ENCODE data around the gene GCLC. TPM values are rescaled to one million over a fixed set of nuclear protein-coding genes. Genes with fewer than 3 reads are reported as not detected.
A peak's percentile ranks its signal among the peaks of the same experiment; 100 is the strongest.

GCLC gene
- total and polyA plus RNA-seq, 2 donors = 17.1 to 17.4 TPM

DNA sequence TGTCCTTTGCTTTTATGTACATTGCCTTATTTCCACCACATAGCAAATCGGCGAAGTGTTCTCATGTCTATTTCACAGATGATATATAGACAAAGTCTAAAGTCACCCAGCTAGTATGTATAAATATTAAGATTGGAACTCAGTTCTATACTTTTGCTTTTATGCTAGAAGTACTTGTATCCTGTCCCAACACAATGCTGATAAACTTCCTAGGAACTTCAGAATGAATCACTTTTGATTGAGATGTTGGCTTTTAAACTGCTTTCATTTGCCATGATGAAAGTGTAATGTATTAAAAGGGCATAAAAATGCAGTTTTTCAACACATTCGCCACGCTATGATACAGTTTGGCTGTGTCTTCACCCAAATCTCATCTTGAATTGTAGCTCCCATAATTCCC lies 50.8 kb downstream of the GCLC start:
- H3K4me1 ChIP-seq (ENCODE audit: control insufficient read depth in 2 of 2, insufficient read depth in 2 of 2, low read length in 2 of 2) = no peaks in the 10 kb centered on the region
- 99% methylated on average over 4 of the region's 4 CpGs for WGBS
- no peak for DNase-seq (ENCODE audit: low read depth in 6 of 9, low spot score in 9 of 9)
- no peaks in the 10 kb centered on the region for H3K9me3 ChIP-seq (ENCODE audit: control insufficient read depth in 2 of 2, insufficient read depth in 1 of 2, low read length in 1 of 2)
- H3K4me3 ChIP-seq (ENCODE audit: low read length in 2 of 2) = no peak overlapping the region
- no peaks in the 10 kb centered on the region for H3K36me3 ChIP-seq (ENCODE audit: control insufficient read depth in 2 of 2, insufficient read depth in 2 of 2, low read length in 1 of 2)
- no peak overlapping the region for H3K27ac ChIP-seq (ENCODE audit: low read depth in 1 of 2, low read length in 1 of 2)
- no peaks in the 10 kb centered on the region for H3K27me3 ChIP-seq (ENCODE audit: control insufficient read depth in 2 of 2, insufficient read depth in 1 of 2, low read length in 1 of 2)

DNA sequence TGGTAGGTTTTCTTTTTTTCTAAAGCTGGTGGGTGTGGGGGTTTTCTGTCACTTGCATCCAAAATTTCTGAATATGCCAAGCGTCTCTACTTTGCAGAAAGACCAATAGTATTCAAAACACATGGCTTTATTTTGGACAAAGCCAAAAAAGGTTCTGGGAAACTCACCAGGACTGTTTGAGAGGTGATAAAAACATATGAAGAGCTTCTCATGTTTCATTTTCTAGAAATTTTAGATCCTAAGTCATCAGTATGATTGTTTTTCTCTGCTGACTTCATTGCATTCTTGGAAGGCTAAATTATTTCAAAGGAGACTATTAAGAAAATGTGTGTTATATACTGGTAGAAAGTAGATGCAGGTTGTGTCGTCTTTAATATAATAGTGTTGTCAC lies 51.3 kb downstream of the GCLC start:
- no peak for DNase-seq (ENCODE audit: low read depth in 6 of 9, low spot score in 9 of 9)
- H3K4me3 ChIP-seq (ENCODE audit: low read length in 2 of 2) = no peak overlapping the region
- H3K27ac ChIP-seq (ENCODE audit: low read depth in 1 of 2, low read length in 1 of 2) = no peak overlapping the region
- WGBS = 90% methylated on average over 2 of the region's 2 CpGs
- no peaks in the 10 kb centered on the region for H3K9me3 ChIP-seq (ENCODE audit: control insufficient read depth in 2 of 2, insufficient read depth in 1 of 2, low read length in 1 of 2)
- no peaks in the 10 kb centered on the region for H3K27me3 ChIP-seq (ENCODE audit: control insufficient read depth in 2 of 2, insufficient read depth in 1 of 2, low read length in 1 of 2)
- no peaks in the 10 kb centered on the region for H3K36me3 ChIP-seq (ENCODE audit: control insufficient read depth in 2 of 2, insufficient read depth in 2 of 2, low read length in 1 of 2)
- no peaks in the 10 kb centered on the region for H3K4me1 ChIP-seq (ENCODE audit: control insufficient read depth in 2 of 2, insufficient read depth in 2 of 2, low read length in 2 of 2)

DNA sequence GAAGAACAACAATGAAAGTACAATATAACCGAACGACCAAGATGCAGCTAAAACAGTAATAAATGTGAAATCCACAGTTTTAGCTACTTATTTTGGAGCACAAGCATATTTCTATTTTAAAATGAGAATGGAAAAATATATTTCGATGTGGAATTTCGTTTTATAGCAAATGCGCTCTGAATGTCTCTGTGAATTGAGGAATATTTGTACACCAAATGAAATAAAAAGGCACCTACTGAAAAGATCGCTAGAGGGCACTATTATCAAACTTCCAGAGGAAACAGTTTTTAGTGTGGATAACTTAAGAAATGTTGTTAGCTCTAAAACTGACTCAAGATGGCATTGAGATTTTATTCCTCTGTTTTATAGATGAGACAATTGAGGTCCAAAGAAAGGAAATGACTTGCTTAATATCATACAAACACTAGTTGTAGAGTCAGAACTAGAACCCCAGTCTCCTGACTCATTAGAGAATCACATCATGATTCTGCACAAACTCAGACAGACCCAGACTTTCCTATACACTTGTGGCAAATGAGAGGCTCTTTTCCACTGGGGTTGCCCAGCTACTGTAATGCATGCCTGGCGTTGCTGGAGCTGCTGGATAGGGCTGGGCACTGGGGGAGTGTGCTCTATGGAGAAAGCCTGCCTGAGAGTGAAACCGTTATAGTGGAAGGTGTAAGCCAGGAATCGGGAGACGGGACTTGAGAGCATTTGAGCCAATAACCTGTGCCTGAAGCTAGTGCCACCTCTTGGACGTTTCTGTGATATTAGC lies 51.9 kb downstream of the GCLC start:
- 37% methylated on average over 11 of the region's 11 CpGs for WGBS
- H3K27me3 ChIP-seq (ENCODE audit: control insufficient read depth in 2 of 2, insufficient read depth in 1 of 2, low read length in 1 of 2) = no peaks in the 10 kb centered on the region
- H3K9me3 ChIP-seq (ENCODE audit: control insufficient read depth in 2 of 2, insufficient read depth in 1 of 2, low read length in 1 of 2) = no peaks in the 10 kb centered on the region
- H3K4me1 ChIP-seq (ENCODE audit: control insufficient read depth in 2 of 2, insufficient read depth in 2 of 2, low read length in 2 of 2) = no peaks in the 10 kb centered on the region
- H3K27ac ChIP-seq (ENCODE audit: low read depth in 1 of 2, low read length in 1 of 2) = no peak overlapping the region
- H3K4me3 ChIP-seq (ENCODE audit: low read length in 2 of 2) = no peak overlapping the region
- no peaks in the 10 kb centered on the region for H3K36me3 ChIP-seq (ENCODE audit: control insufficient read depth in 2 of 2, insufficient read depth in 2 of 2, low read length in 1 of 2)
- peak in 6 of 9 donors; percentile 18 to 76 (median 46) for DNase-seq (ENCODE audit: low read depth in 6 of 9, low spot score in 9 of 9)

DNA sequence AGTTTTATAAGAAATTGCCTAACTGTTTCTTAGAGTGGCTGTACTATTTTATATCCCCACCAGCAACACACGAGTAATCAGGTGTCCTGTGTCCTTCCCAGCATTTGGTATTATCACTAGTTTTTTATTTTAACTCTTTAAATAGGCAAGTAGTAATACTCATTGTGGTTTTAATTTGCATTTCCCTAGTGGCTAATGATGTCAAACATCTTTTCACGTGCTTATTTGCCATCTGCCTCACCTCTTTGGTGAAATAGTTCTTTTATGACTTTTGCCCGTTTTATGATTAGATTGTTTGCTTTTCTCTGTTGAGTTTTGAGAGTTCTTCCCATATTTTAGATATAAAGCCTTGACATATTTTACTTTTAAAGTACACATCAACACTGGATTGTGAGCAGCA lies 57.8 kb downstream of the GCLC start:
- WGBS = 76% methylated on average over 3 of the region's 3 CpGs
- H3K9me3 ChIP-seq (ENCODE audit: control insufficient read depth in 2 of 2, insufficient read depth in 1 of 2, low read length in 1 of 2) = no peaks in the 10 kb centered on the region
- H3K27me3 ChIP-seq (ENCODE audit: control insufficient read depth in 2 of 2, insufficient read depth in 1 of 2, low read length in 1 of 2) = no peaks in the 10 kb centered on the region
- peaks cover 5 to 18% of the 10 kb centered on the region in 2 donors for H3K4me1 ChIP-seq (ENCODE audit: control insufficient read depth in 2 of 2, insufficient read depth in 2 of 2, low read length in 2 of 2)
- no peak overlapping the region for H3K27ac ChIP-seq (ENCODE audit: low read depth in 1 of 2, low read length in 1 of 2)
- no peak overlapping the region for H3K4me3 ChIP-seq (ENCODE audit: low read length in 2 of 2)
- no peaks in the 10 kb centered on the region for H3K36me3 ChIP-seq (ENCODE audit: control insufficient read depth in 2 of 2, insufficient read depth in 2 of 2, low read length in 1 of 2)
- no peak for DNase-seq (ENCODE audit: low read depth in 6 of 9, low spot score in 9 of 9)

DNA sequence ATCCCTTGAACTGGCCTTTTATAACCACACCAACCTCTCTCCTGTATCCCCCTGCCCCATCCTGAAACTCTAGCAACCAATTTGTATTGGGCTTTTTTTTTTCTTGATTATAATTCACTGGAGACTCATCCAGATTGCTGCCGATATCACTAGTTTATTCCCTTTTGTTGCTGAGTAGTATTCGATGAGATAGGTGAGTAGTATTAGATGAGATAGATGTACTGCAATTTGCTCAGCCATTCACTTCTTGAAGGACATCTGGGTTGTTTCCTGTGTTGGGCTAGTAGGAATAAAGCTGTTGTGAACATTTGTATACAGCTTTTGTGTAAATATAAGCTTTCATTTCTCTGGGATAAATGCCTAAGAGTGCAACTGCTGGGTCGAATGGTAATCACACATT lies 58.2 kb downstream of the GCLC start:
- no peak overlapping the region for H3K27ac ChIP-seq (ENCODE audit: low read depth in 1 of 2, low read length in 1 of 2)
- 94% methylated on average over 3 of the region's 3 CpGs for WGBS
- H3K36me3 ChIP-seq (ENCODE audit: control insufficient read depth in 2 of 2, insufficient read depth in 2 of 2, low read length in 1 of 2) = no peaks in the 10 kb centered on the region

DNA sequence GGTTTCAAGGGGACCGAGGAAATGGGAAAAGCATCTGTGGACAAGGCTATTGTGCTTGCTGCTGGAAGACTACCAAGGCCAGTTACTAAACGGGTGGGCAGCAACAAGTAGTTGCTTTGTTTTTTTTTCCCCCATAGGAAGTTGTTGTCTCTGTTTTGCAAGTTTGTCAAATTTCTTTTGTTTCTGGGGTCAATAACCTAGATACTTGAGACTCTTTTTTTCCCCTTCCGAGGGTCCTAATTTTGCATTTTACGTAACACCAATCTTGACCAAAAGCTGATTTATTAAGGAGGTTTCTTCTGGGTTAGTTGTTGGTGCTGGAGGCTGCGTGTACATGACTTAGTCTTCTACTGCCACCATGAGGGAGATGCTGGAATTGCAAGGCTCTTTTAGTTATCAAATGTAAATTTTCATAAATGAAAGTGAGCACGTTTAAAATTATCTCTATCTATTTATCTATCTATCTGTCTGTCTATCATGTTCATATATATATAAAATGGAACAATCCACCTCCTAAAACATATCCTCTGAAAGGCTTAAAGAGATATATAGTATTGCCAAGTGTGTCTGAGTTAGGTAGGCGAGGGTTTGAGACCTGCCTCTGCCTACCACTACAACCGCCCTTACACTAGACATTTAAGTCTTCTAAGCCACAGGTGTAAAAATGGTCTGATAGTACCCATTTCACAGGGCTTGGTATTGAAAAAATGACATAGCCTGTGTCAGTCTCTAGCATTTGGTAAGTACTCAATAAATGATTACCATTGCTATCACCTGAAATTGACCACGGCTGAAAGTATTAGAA lies 60.2 kb downstream of the GCLC start:
- WGBS = 47% methylated on average over 9 of the region's 9 CpGs
- no peaks in the 10 kb centered on the region for H3K27me3 ChIP-seq (ENCODE audit: control insufficient read depth in 2 of 2, insufficient read depth in 1 of 2, low read length in 1 of 2)
- H3K4me3 ChIP-seq (ENCODE audit: low read length in 2 of 2) = no peak overlapping the region
- H3K36me3 ChIP-seq (ENCODE audit: control insufficient read depth in 2 of 2, insufficient read depth in 2 of 2, low read length in 1 of 2) = no peaks in the 10 kb centered on the region
- no peaks in the 10 kb centered on the region for H3K9me3 ChIP-seq (ENCODE audit: control insufficient read depth in 2 of 2, insufficient read depth in 1 of 2, low read length in 1 of 2)
- peak in 7 of 9 donors; percentile 63 to 85 (median 73) for DNase-seq (ENCODE audit: low read depth in 6 of 9, low spot score in 9 of 9)
- no peak overlapping the region for H3K27ac ChIP-seq (ENCODE audit: low read depth in 1 of 2, low read length in 1 of 2)
- peaks cover 5 to 18% of the 10 kb centered on the region in 2 donors for H3K4me1 ChIP-seq (ENCODE audit: control insufficient read depth in 2 of 2, insufficient read depth in 2 of 2, low read length in 2 of 2)

More for the DNA sequence above, 58.2 kb downstream of the GCLC start:
- Histone ChIP-seq H3K4me3 (ENCODE audit: low read length in 2 of 2) (no peak overlapping the region), H3K9me3 (ENCODE audit: control insufficient read depth in 2 of 2, insufficient read depth in 1 of 2, low read length in 1 of 2) (no peaks in the 10 kb centered on the region), H3K27me3 (ENCODE audit: control insufficient read depth in 2 of 2, insufficient read depth in 1 of 2, low read length in 1 of 2) (no peaks in the 10 kb centered on the region), H3K4me1 (ENCODE audit: control insufficient read depth in 2 of 2, insufficient read depth in 2 of 2, low read length in 2 of 2) (peaks cover 5 to 18% of the 10 kb centered on the region in 2 donors)
- DNase-seq (ENCODE audit: low read depth in 6 of 9, low spot score in 9 of 9) = no peak

DNA sequence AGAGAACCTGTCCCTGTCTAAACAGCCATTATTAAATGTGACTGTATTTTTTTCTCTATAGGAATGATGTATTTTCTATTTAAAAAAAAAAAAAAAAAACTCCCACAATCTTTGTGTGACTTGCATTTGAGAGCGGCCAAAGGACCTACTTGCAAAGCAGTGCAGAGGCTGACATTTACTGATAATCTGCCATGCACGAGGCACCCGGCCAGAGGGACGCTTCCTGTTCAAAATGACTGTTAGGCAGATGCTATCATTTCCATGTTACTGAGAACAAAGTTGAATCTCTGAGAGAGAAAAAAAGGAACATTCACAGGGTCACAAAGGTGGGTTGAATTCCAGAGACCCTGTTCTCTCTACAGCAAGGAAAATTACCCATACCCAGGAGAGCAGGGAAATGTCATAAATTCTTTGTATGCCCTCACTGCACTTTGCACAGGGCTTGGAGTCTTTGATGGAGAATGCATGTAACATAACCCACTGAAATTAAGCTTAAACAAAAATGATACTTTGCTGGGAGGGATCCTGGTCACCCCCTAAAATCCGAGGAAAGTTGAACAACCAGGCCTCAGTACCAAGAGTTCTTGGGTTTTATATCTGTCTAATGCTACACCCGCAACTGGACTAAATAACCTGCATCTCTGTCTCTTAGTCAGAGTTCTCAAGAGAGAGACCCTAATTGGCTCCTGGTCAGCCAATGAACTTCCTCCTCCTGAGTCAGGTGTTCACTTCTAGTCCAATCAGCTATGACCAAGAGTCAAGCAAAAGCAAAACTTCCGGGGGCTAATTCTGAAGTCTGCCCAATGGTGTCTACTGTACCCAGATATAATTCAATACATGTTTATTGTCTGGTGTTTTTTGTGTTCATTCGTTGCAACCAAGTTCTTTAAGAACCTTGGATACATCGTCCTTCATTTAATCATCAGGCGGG lies 61.2 kb downstream of the GCLC start:
- peak in 2 of 9 donors; percentile 44 to 61 for DNase-seq (ENCODE audit: low read depth in 6 of 9, low spot score in 9 of 9)
- 62% methylated on average over 10 of the region's 10 CpGs for WGBS
- H3K9me3 ChIP-seq (ENCODE audit: control insufficient read depth in 2 of 2, insufficient read depth in 1 of 2, low read length in 1 of 2) = no peaks in the 10 kb centered on the region
- H3K4me1 ChIP-seq (ENCODE audit: control insufficient read depth in 2 of 2, insufficient read depth in 2 of 2, low read length in 2 of 2) = peaks cover 5 to 18% of the 10 kb centered on the region in 2 donors
- H3K27ac ChIP-seq (ENCODE audit: low read depth in 1 of 2, low read length in 1 of 2) = no peak overlapping the region
- no peaks in the 10 kb centered on the region for H3K36me3 ChIP-seq (ENCODE audit: control insufficient read depth in 2 of 2, insufficient read depth in 2 of 2, low read length in 1 of 2)
- H3K27me3 ChIP-seq (ENCODE audit: control insufficient read depth in 2 of 2, insufficient read depth in 1 of 2, low read length in 1 of 2) = no peaks in the 10 kb centered on the region
- no peak overlapping the region for H3K4me3 ChIP-seq (ENCODE audit: low read length in 2 of 2)

DNA sequence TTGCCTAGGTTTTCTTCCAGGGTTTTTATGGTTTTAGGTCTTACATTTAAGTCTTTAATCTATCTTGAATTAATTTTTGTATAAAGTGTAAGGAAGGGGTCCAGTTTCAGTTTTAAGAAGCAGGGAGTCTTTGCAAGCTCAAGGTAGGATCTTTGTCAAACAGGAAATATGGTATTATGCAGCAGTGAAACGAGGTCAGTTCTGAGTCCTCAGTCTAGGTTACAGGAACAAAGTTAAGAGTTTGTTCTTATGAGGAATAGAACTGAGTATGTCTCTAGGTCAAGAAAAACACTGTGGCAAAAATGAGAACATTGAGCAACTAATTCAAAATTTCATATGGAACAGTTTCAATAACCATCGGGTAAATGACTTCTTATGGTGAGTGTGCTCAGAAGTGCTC lies 63.6 kb downstream of the GCLC start:
- H3K4me1 ChIP-seq (ENCODE audit: control insufficient read depth in 2 of 2, insufficient read depth in 2 of 2, low read length in 2 of 2) = peaks cover 5 to 18% of the 10 kb centered on the region in 2 donors
- DNase-seq (ENCODE audit: low read depth in 6 of 9, low spot score in 9 of 9) = peak in 1 of 9 donors; percentile 52
- WGBS = 55% methylated on average over 2 of the region's 2 CpGs

More for the DNA sequence above, 63.6 kb downstream of the GCLC start:
- no peaks in the 10 kb centered on the region for H3K36me3 ChIP-seq (ENCODE audit: control insufficient read depth in 2 of 2, insufficient read depth in 2 of 2, low read length in 1 of 2)
- H3K4me3 ChIP-seq (ENCODE audit: low read length in 2 of 2) = no peak overlapping the region
- H3K27me3 ChIP-seq (ENCODE audit: control insufficient read depth in 2 of 2, insufficient read depth in 1 of 2, low read length in 1 of 2) = no peaks in the 10 kb centered on the region
- no peak overlapping the region for H3K27ac ChIP-seq (ENCODE audit: low read depth in 1 of 2, low read length in 1 of 2)
- no peaks in the 10 kb centered on the region for H3K9me3 ChIP-seq (ENCODE audit: control insufficient read depth in 2 of 2, insufficient read depth in 1 of 2, low read length in 1 of 2)

Data from thymus (tissue), 11 donors.